HepG2 (cell line): ENCODE results near the gene MAP2K7. TPM values are rescaled to one million over a fixed set of nuclear protein-coding genes. Genes with fewer than 3 reads are reported as not detected.

Experiments used
- CHD4 ChIP-seq: fragments of 200-600 bp; sonication (generic); IDR thresholded peaks from 2 replicates; pipeline ENCODE4 v1.7.0; 2017; ENCODE audit warnings: mild to moderate bottlenecking, low read length, borderline replicate concordance
- DMAP1 ChIP-seq: IDR thresholded peaks from 2 replicates; pipeline ENCODE4 v1.6.1; 2016
- EED ChIP-seq: sonication (generic); formaldehyde crosslinking; IDR thresholded peaks from 2 replicates; pipeline ENCODE4 v1.5.0; 2020; ENCODE audit warnings: mild to moderate bottlenecking, missing genetic modification reagents
- GATAD1 ChIP-seq: IDR thresholded peaks from 2 replicates; pipeline ENCODE4 v1.6.1; 2016; ENCODE audit warnings: missing genetic modification reagents, missing compliant biosample characterization
- GTF3A ChIP-seq: sonication (generic); formaldehyde crosslinking; conservative IDR thresholded peaks from 2 replicates; pipeline ENCODE4 v1.4.0; 2020; ENCODE audit warnings: mild to moderate bottlenecking, missing genetic modification reagents
- IRF2 ChIP-seq: IDR thresholded peaks from 2 replicates; pipeline ENCODE4 v1.6.1; 2018; ENCODE audit warnings: missing genetic modification reagents, missing compliant biosample characterization
- MED13 ChIP-seq: sonication (generic); formaldehyde crosslinking; IDR thresholded peaks from 2 replicates; pipeline ENCODE4 v1.5.0; 2020; ENCODE audit warnings: missing genetic modification reagents
- SIN3A ChIP-seq: IDR thresholded peaks from 2 replicates; pipeline ENCODE4 v1.6.1; 2011; ENCODE audit warnings: low read depth, mild to moderate bottlenecking, control low read depth, low read length, borderline replicate concordance
- SOX13 ChIP-seq, 3 experiments: fragments of 450-650 bp in 1 of 3; sonication (generic) in 1 of 3; formaldehyde crosslinking in 1 of 3; IDR thresholded peaks in 2 of 3; conservative IDR thresholded peaks in 1 of 3; 2 replicates each; pipeline versions ENCODE4 v1.5.0 to v1.6.1; 2016 to 2020; ENCODE audit warnings: antibody characterized with exemption in 1 of 3, mild to moderate bottlenecking in 1 of 3, missing compliant biosample characterization in 1 of 3, missing genetic modification reagents in 1 of 3, moderate library complexity in 1 of 3
- SOX6 ChIP-seq, 2 experiments: fragments of 450-650 bp in 1 of 2; sonication (generic) in 1 of 2; formaldehyde crosslinking in 1 of 2; IDR thresholded peaks; 2 replicates each; pipeline versions ENCODE4 v1.4.0 to v1.6.1; 2017 to 2020; ENCODE audit warnings: antibody characterized with exemption in 1 of 2, mild to moderate bottlenecking in 1 of 2, missing genetic modification reagents in 1 of 2
- ZBTB3 ChIP-seq: sonication (generic); formaldehyde crosslinking; IDR thresholded peaks from 2 replicates; pipeline ENCODE4 v1.4.0; 2020; ENCODE audit warnings: low read depth, mild to moderate bottlenecking, moderate library complexity, missing genetic modification reagents, borderline replicate concordance
- ZNF441 ChIP-seq: sonication (generic); formaldehyde crosslinking; IDR thresholded peaks from 2 replicates; pipeline ENCODE4 v1.7.0; 2021; ENCODE audit warnings: missing genetic modification reagents, borderline replicate concordance
- ZNF550 ChIP-seq: sonication (generic); formaldehyde crosslinking; IDR thresholded peaks from 2 replicates; pipeline ENCODE4 v1.4.0; 2020; ENCODE audit warnings: mild to moderate bottlenecking, missing genetic modification reagents, borderline replicate concordance
- ZNF773 ChIP-seq: sonication (generic); formaldehyde crosslinking; IDR thresholded peaks from 2 replicates; pipeline ENCODE4 v1.4.0; 2020; ENCODE audit warnings: missing genetic modification reagents, borderline replicate concordance
- polyA plus RNA-seq, 8 experiments: library from polyadenylated mRNA; depleted of rRNA in 3 of 8; stranded (reverse) in 7 of 8; unstranded in 1 of 8; fragments of >200 nt; fragmentation: Illumina TruSeq in 4 of 8; extraction: Trizol in 4 of 8; gene quantifications; 2 replicates each; pipeline versions ENCODE4 v1.2.1 to v1.2.3, GENCODE V29; 2011 to 2016; ENCODE audit warnings: low read depth in 4 of 8, missing spikeins in 1 of 8, mixed read lengths in 1 of 8; ENCODE audit not compliant: insufficient read depth in 1 of 8
- total RNA-seq, 5 experiments: library from RNA; depleted of rRNA; stranded (reverse); fragments of >200 nt; fragmentation: Illumina TruSeq; extraction: Trizol; gene quantifications; 2 replicates each; pipeline ENCODE4 v1.2.3, GENCODE V29; 2016; ENCODE audit warnings: low read depth in 1 of 5
- TF ChIP-seq, protein P1 (sequence below): sonication (generic); formaldehyde crosslinking; IDR thresholded peaks from 2 replicates; pipeline ENCODE4 v1.5.0; 2020; ENCODE audit warnings: mild to moderate bottlenecking, missing genetic modification reagents
- TF ChIP-seq, protein P2 (sequence below): sonication (generic); formaldehyde crosslinking; IDR thresholded peaks from 2 replicates; pipeline ENCODE4 v1.5.1; 2020; ENCODE audit warnings: mild to moderate bottlenecking, missing genetic modification reagents, borderline replicate concordance
- TF ChIP-seq, protein P3 (sequence below): IDR thresholded peaks from 2 replicates; pipeline ENCODE4 v1.6.1; 2016; ENCODE audit warnings: low read depth, borderline replicate concordance
- TF ChIP-seq, protein P4 (sequence below): sonication (generic); formaldehyde crosslinking; IDR thresholded peaks from 2 replicates; pipeline ENCODE4 v1.5.0; 2020; ENCODE audit warnings: missing genetic modification reagents
- TF ChIP-seq, protein P5 (sequence below): sonication (generic); formaldehyde crosslinking; IDR thresholded peaks from 2 replicates; pipeline ENCODE4 v1.4.0; 2020; ENCODE audit warnings: low read depth, mild to moderate bottlenecking, missing genetic modification reagents
- TF ChIP-seq, protein P6 (sequence below): sonication (generic); formaldehyde crosslinking; IDR thresholded peaks from 2 replicates; pipeline ENCODE4 v1.5.0; 2020; ENCODE audit warnings: missing genetic modification reagents, mild to moderate bottlenecking, borderline replicate concordance

The MAP2K7 gene
- total and polyA plus RNA-seq, 2 of the 13 experiments (the other 11 are each of a cell fraction or from before 2014, with no cell fraction given) = 9.0 to 10.8 TPM

DNA sequence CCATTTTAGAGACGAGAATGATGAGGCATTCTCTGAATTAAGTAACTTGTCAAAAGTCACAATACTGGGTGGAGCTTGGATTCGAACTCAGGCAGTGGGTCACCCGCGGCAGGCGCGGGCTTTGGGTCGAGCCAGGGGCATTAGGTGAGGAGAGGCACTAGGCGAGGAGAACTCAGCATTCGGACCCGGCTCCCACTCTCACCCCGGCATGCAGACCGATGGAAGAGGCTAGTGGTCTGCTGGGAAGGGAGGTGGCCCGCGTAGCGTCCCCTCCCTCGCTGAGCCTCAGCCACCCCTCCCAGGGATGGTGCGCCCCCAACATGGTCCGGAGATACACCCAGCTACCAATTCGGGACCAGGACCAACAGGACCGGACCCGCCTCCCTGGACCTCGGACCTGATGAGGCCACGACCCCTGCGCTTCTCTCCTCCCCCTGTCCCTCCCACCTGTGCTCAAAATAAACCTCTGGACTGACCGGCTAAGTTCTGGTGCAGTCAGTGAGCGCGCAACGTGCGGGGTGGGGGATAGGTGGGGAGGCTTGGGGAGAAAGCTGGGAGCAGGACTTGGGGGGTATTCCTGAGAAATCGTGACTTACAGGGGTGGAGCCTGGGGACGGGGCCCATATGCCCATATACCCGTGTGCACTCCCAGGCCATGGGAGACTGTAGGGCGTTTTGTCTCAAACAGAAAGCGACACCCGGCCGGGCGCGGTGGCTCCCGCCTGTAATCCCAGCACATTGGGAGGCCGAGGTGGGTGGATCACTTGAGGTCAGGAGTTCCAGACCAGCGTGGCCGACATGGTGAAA, 15.1 kb downstream of the MAP2K7 start (continued):
- TF ChIP-seq, protein P1, sequence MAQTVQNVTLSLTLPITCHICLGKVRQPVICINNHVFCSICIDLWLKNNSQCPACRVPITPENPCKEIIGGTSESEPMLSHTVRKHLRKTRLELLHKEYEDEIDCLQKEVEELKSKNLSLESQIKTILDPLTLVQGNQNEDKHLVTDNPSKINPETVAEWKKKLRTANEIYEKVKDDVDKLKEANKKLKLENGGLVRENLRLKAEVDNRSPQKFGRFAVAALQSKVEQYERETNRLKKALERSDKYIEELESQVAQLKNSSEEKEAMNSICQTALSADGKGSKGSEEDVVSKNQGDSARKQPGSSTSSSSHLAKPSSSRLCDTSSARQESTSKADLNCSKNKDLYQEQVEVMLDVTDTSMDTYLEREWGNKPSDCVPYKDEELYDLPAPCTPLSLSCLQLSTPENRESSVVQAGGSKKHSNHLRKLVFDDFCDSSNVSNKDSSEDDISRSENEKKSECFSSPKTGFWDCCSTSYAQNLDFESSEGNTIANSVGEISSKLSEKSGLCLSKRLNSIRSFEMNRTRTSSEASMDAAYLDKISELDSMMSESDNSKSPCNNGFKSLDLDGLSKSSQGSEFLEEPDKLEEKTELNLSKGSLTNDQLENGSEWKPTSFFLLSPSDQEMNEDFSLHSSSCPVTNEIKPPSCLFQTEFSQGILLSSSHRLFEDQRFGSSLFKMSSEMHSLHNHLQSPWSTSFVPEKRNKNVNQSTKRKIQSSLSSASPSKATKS (CRISPR knock-in tag) = no peak
- TF ChIP-seq ZNF773 (no peak), SOX13 (IDR thresholded peaks at IDR 0.05) (no peak), SOX13 (CRISPR knock-in tag; conservative IDR thresholded peaks at IDR 0.05 in 1 of 2, IDR thresholded peaks at IDR 0.05 in 1 of 2) (peak in 1 of 2 experiments; percentile 31; a peak in 2 of 4 replicates), CHD4 (peak; percentile 88; the same call in 1 of the 2 replicates), GTF3A (no peak), DMAP1 (CRISPR knock-in tag) (peak; percentile 32; the same call in 1 of the 2 replicates), IRF2 (CRISPR knock-in tag) (0 out of 2 replicates have a peak, but pooled peaks have one; percentile 16), GATAD1 (CRISPR knock-in tag) (no peak), ZNF441 (peak; percentile 46; the same call in 1 of the 2 replicates), ZNF550 (no peak), SOX6 (IDR thresholded peaks at IDR 0.05) (no peak), SOX6 (CRISPR knock-in tag; IDR thresholded peaks at IDR 0.05) (peak; percentile 15; the same call in 1 of the 2 replicates), EED (0 out of 2 replicates have a peak, but pooled peaks have one; percentile 35), MED13 (CRISPR knock-in tag) (peak; percentile 31; the same call in 1 of the 2 replicates), ZBTB3 (CRISPR knock-in tag) (no peak; the same call in 1 of the 2 replicates), SIN3A (0 out of 2 replicates have a peak, but pooled peaks have one; percentile 51)
- TF ChIP-seq, protein P2, sequence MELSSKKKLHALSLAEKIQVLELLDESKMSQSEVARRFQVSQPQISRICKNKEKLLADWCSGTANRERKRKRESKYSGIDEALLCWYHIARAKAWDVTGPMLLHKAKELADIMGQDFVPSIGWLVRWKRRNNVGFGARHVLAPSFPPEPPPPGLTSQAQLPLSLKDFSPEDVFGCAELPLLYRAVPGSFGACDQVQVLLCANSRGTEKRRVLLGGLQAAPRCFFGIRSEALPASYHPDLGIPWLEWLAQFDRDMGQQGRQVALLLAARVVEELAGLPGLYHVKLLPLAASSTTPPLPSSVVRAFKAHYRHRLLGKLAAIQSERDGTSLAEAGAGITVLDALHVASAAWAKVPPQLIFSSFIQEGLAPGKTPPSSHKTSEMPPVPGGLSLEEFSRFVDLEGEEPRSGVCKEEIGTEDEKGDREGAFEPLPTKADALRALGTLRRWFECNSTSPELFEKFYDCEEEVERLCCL (CRISPR knock-in tag) = no peak
- TF ChIP-seq, protein P3, sequence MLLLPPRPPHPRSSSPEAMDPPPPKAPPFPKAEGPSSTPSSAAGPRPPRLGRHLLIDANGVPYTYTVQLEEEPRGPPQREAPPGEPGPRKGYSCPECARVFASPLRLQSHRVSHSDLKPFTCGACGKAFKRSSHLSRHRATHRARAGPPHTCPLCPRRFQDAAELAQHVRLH (CRISPR knock-in tag) = 0 out of 2 replicates have a peak, but pooled peaks have one; percentile 47
- TF ChIP-seq, protein P4, sequence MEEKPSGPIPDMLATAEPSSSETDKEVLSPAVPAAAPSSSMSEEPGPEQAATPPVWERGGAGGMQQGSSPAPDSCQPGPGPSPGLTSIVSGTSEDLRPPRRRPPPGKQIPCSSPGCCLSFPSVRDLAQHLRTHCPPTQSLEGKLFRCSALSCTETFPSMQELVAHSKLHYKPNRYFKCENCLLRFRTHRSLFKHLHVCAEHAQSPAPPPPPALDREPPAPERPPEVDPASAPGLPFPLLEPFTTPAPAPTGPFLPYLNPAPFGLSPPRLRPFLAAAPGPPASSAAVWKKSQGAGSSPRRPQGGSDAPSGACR (CRISPR knock-in tag) = 0 out of 2 replicates have a peak, but pooled peaks have one; percentile 12
- TF ChIP-seq, protein P5, sequence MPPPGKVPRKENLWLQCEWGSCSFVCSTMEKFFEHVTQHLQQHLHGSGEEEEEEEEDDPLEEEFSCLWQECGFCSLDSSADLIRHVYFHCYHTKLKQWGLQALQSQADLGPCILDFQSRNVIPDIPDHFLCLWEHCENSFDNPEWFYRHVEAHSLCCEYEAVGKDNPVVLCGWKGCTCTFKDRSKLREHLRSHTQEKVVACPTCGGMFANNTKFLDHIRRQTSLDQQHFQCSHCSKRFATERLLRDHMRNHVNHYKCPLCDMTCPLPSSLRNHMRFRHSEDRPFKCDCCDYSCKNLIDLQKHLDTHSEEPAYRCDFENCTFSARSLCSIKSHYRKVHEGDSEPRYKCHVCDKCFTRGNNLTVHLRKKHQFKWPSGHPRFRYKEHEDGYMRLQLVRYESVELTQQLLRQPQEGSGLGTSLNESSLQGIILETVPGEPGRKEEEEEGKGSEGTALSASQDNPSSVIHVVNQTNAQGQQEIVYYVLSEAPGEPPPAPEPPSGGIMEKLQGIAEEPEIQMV (CRISPR knock-in tag) = peak; percentile 72; the same call in 1 of the 2 replicates
- TF ChIP-seq, protein P6, sequence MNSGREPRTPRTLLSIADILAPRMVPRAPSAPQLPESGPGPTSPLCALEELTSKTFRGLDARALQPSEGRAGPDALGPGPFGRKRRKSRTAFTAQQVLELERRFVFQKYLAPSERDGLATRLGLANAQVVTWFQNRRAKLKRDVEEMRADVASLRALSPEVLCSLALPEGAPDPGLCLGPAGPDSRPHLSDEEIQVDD (CRISPR knock-in tag) = no peak
